T1000 (cell line): ENCODE results near the gene TMEM132D.
"Not testable (repeated sequence)": the region's sequence is repeated elsewhere in the genome, so short reads cannot be mapped to it uniquely, and the experiment has no call there.

ENCODE experiments used
- DNase-seq: peaks from one replicate; lab custom pipeline; 2025; ENCODE audit warnings: mixed read lengths; lab: John Stamatoyannopoulos, UW

Gene TMEM132D

DNA sequence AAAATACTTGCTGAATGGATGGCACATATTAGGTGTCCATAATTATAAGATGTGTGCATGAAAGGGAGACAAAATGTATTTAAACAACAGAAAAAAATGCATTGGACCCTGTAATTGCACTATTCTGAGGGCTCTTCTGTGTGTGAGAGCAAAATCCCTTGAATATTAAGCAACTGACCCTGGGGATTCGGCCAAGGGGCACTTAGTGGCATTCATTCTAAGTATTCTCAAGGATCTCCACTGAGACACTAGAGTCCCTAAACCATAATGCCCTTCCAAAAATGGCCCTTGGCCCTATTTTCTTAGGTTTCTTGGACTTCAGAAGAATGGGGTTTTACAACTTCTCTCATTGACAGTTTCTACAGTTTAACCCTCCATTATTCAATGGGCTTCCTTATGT, 662.0 kb downstream of the TMEM132D start:
- no peak for DNase-seq

DNA sequence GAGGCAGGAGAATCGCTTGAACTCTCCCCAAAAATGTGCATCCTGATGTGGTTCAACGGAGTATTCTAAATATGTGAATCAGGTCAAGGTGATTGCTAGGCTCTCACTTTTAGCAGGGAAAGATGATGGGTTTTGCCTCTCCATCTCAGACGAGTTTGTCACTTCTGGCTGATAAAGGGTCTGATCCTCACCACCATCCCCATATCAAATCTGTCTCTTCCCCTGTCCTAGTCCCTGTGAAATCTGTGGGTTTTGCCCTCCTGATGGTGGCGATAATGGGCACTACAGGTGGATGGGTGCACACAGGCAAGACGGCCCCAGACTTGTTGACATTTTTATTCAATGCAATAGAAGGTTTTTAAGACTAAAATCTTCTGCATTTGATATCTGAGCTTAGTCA, 665.9 kb downstream of the TMEM132D start:
- no peak for DNase-seq

DNA sequence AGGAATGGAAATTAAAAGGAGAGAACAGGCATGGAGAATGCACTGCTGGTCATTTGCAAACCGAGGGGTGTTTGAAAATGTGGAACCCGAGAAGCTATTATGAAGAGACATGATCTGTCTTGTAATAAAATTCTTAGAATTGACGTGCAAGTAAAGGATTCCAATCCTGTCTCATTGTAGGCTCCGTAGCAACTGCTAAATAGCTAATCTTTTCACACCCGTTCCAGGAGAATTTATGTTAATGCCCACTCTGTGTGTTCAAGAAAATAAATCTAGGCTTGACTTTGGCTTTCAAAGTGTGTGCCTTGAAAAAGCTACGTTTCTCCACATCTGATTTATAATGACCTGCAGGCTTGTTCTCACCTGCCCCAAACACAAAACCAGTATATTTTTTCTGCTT, 669.6 kb downstream of the TMEM132D start:
- DNase-seq = no peak

DNA sequence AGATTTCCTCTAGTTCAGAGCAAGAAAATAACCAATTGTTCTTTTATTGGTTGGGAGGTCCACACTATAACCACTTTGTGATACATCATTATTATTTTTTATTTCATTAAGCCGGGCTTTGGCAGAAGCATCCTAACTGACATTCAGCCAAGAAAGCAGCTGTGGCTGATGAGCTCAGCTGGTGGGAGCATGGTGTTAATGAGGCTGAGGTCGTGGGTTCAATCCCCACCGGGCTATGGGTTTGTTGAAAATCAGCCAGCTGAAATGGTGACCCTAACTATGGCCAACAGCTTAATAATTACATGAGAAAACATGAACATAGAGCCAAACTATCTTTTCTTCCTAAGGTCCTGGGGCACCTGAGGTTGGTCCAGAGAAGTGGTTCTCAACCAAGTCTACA, 672.3 kb downstream of the TMEM132D start:
- no peak for DNase-seq

DNA sequence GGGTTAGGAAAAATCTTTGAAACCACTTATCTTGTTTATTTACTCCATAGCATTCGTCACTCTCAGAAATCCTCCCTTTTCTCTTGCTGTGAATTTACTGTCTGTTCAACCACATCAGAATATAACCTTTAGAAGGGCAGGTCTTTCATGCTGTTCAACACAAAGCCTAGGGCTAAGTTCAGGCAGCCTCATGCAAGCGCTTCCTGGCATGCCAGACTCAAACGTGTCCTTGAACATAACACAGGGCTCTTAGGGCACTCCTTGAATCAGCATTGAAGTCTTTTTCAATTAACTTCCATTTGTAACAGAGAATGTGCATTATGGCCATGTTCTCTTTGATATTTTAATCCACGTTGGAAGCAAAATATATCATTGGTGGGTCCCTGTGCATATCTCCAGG, 672.8 kb downstream of the TMEM132D start:
- no peak for DNase-seq

DNA sequence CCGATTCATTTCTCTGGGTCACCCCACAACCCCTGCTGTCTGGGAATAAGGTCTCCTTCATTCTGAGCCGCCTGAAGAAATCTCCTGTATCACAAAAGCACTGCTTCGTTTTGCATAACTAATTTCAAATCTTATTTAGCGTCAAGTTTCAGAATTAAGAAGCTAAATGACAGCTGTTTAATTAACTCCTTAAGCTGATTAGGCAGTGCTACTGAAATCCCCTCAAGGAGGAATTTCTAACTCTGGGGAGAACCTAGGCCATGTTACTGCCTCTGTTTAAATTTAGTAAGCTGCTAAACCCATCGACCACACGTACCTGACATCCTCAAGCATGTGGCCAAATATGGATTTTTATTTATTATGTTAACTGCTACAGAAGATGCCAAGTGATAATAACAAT, 677.0 kb downstream of the TMEM132D start:
- DNase-seq = no peak

DNA sequence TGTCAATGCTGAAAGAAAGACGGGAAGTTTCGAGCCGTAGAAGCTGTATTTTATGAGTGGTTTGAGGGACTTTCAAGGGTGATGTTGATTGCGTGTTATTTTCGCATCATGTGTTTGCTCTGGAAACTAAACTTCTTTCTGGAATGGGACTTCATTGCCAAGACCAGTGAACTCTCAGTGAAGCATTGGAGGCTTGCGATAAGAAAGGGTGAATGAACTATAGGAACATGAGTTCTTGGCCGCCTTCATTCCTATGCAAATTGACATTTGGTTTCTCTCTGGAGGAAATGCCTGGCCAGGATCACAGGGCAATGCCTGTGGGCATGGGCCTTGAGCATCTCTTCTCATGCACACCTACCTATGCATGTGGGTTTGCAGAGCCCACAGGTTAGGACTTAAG, 677.8 kb downstream of the TMEM132D start:
- DNase-seq = no peak

DNA sequence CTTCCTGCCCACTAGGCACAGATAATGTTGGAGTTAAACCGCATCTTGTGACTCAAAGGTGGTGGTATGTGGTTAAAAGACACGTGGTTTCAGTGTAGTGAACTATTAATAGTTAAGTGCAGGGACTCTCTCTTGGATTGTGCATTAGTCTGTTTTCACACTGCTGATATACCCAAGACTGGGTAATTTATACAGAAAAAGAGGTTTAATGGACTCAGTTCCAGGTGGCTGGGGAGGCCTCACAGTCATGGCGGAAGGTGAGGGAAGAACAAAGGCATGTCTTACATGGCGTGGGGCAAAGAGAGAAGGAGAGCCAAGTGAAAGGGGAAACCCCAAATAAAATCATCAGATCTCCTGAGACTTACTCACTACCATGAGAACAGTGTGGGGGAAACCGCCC, 688.3 kb downstream of the TMEM132D start:
- no peak for DNase-seq

DNA sequence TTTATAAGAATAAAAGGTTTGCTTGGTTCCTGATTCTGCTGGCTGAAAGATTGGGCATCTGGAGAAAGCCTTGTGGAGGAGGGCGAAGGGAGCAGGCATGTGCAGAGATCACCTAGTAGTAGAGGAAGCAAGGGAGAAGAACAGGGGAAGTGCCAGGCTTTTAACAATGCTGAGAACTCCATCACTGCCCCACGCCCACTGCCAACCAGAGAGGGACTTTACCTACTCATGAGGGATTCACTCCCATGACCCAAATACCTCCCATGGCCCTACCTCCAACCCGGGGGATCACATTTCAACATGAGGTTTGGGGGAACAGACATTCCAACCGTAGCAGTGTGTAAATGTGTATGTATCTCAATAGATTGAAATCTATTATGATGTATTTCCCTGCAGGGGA, 690.3 kb downstream of the TMEM132D start:
- DNase-seq = no peak

DNA sequence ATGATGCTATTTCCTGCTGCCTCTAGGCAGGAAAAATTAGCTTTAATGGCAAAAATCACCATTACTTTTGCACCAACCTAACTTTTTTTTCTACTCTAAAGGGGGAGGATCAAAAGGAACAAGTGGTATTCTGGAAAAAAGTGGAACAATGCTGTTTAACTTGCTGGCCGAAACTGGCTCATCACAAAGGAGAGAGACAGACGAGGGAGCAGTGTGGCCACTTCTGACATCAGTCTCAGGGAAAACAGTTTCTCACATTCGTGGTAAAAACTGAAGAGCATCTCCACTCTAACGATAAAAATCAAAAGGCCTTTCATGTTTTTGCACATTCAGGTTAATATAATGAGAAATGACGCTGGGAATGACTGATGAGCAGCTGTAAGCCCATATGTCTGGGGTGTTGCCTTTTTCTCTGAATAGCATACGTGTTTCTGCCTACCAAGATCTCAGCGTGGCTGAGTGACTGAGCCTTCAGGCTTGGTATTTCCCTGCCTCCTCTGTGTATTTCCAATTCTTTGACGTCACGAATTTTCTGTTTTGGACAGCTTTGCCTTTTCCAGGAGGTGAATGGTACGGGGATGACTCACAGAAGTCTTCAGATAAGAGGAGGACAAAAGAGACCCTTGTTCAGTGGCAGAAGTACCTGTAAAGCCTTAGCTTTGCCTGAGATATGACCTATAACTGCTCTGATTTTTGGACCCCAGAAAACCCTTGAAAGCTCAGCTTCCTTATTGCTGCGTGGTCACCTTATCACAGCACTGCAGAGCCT, 691.8 kb downstream of the TMEM132D start:
- DNase-seq = no peak

DNA sequence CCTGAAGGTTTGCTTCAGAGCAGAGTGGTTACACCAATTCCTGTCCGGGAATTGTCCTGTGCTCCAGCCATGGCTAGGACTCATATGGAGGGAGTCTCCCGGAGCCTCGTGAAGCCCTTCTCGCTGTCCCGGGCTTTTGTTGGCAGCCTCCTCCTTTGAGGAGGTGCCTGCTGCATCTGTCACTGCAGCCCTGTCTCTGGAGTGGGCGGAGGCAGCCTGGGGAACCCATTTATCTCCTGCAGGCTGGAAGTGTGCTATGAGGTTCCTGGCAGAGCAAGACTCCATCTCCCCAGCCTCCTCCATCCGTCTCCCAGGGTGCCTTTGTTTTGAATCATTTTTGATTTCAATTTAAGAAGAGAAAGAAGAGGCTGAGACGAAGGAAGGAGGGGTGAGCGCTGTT, 695.3 kb downstream of the TMEM132D start:
- no peak for DNase-seq

DNA sequence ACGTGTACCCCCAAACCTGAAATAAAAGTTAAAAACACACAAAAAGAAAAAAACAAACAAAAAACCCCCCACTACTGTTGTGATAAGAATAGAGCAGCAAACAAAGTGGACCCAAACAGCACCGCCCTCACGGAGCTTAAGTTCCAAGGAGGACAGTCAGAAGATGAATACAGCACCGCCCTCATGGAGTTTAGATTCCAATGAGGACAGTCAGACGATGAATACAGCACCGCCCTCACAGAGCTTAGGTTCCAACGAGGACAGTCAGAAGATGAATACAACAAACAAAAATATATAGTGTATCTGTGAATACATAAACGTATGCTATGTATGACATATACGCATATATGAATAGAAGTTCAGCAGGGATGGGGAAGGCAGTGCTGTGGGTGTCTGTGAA, 696.7 kb downstream of the TMEM132D start:
- DNase-seq = no peak

DNA sequence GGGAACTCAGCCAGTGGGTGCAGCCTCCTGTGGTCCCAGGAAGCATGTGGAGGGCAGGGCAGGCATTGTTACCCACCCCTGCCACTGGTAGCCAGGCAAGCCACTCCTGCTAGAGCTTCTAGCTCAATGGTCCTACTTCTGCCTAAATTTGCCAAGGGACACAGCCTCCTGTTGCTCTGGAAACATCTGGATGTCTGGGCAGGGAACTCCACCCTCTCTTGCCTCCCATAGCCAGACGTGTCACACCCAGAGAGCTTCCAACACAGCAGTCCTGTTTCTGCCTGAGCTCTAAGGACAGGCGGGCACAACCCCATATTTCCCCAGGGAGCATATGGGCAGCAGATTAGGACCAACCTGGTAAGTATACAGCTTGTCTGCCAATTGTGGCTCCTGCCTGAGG, 700.4 kb downstream of the TMEM132D start:
- no peak for DNase-seq

DNA sequence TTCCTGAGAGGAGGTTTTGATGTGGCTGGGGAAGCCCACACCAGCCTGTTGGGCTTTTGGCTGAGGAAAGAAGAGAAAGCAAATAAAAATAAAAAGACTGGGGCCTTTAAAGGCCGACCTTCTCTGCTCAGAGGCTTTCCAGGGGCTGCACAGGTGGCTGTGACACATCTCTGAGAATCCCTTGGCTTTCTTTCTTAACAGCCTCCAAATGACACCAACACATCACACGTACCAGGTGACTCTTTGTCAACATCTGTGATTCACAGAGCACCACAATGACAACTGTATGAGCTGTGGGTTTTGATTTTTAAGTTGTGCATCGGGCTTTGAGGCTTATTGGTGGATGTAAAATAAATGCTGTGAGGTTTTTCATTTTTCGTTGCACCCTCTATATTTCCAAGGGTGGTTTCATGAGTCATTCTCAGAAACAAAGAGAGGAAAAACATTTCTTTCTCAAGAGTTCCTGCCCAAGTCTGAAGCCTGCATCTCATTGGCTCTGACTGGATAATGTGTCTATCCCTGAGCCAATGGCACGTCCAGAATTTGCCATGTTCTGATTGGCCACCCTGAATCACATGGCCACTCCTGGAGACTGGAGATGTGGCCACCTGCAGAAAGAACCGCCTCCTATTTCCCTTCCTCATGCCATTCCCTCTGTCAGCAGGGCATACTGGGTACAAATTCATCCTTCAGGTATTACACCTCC, 701.6 kb downstream of the TMEM132D start:
- no peak for DNase-seq

DNA sequence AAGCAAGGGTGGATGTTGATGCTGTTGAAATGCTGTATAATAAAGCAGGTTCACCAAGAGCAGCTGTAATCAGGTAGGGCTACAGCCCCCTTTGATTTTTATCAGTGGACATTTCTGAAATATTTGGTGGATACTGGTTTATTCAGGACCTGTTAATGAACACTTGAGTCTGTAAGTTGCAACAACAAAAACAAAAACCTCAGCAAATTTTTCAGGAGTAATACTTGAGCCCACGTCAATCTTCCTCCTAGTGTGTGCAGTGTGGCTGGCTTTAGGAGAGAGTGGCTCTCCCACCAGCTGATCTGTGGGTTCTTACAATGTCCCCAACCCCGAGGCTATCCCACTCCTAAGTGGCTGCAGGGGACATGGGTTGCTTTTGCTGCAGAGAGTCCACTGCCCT, 702.8 kb downstream of the TMEM132D start:
- DNase-seq = no peak

DNA sequence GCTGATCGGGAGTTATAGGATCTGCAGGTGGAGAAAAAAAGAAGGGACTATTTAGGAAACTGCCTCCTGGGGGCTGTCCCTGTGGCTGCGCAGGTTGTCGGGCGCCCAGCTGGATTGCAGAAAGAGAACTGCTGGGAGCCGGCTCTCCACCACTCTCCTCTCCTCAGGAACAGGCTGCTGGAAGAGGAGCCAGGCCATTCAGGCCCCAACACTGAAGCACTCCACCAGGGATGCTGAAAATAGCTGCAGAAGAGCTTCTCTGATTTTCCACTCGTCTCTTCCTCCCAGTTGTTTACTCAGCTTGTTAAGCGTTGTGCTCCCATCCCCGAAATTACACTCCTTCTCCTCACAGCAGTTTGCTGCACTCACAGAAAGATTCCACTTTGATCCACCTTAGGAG, 703.2 kb downstream of the TMEM132D start:
- no peak for DNase-seq

DNA sequence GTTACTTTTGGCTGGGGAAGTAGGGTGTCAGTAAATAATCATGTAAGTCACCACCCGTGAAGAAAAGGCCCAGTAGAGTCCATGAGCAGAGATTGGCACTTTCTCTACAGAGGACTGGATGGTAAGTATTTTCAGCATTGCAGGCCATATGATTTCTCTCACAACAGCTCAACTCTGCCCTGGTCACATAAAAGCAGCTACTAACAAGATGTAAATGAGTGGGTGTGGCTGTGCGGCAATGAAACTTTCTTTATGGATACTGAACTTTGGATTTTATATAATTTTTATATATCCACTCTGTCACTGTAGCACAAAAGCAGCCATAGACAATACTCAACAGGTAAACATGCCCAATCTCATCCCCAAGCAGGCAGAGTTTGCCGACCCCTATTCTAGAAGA, 706.9 kb downstream of the TMEM132D start:
- no peak for DNase-seq

DNA sequence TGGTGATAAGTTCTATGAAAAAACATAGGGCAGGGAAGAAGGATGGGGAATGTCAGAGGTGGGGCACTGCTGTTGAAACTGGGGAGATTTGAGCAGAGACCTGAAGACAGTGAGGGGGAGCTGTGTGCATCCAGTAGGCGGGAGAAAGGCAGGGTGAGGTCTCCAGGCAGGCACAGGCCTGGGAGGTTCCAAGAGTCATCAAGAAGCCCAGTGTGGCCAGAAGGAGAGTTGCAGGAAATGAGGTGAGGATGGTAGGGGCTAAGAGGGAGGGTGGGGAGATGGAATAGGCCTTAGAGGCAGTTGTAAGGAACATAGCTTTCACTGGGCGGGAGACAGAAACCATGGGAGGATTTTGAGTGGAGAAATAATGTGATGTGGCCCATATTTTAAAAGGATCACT, 708.7 kb downstream of the TMEM132D start:
- DNase-seq = no peak

DNA sequence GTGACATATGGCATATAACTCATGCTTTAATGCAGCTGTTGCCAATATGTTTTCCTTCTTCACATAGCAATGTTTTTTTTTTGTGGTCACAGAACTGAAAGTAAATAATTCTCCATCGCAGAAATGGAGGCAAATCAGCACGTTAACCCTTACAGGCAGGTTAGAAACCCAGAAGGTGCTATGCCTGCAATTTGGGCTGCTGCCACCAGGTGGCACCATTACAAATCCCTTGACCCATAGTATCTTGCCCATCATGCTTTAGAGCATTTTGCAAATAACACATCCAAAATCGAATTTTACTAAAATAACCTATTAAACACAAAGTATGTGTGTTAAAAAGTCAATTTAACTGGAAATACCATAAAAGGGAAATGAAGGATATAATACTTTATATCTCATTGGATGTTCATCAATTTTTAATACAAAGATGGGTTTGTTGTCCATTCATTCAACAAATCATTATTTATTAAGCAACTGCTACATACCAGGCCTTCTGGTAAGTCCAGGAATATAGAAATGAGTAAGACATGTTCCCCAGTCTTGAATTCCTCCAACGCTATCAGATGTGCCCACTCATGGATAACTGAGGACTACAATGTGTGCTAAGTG, 710.5 kb downstream of the TMEM132D start:
- DNase-seq = no peak

DNA sequence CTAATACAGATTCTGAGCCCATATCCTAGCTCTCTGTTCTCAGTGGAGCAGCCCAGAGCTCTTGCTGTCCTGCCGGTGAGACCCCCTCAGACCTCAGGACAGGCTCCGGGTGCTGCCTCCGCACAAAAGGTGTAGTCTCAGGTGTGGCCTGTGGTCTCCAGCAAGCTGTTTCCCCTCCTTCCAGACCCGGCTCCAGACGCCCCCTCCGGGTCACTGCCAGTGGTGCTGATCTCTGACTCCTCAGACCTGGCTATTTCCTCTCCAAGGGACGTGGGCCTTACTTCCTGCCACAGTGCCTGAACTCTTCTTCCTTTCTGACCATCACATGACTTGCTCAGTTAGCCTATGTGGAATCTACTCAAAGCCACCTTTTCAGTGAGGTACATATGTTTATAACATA, 713.0 kb downstream of the TMEM132D start:
- DNase-seq = no peak

DNA sequence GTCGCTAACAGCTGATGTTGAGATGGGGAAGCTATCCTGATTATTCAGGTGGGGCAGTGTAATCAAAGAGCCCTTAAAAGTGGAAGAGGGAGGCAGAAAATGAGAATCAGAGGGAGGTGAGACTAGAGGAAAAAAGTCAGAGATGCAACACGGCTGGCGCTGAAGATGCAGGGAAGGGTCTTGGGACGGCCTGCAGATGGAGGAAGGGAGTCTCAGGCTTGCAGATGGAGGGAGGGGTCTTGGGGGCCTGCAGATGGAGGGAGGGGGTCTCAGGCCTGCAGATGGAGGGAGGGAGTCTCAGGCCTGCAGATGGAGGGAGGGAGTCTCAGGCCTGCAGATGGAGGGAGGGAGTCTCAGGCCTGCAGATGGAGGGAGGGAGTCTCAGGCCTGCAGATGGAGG, 713.9 kb downstream of the TMEM132D start:
- DNase-seq = not testable (repeated sequence)

DNA sequence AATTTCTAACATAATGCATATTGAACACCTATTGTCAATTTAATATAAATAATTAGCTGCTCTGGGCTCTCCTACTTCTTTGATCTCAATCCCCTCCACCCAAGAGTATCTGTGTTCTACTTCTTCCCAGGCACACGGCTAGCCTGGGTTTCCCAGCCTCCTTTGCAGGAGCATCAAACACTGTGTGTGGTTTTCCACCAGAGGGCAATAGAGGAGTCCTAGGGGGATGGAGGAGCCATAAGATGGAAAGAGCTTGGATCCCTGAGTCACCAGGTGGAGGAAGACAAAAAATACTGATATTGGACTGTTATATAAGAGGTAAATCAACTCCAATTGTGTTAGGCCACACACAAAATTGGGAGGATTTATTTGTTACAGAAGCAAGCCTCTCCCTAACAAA, 716.9 kb downstream of the TMEM132D start:
- DNase-seq = no peak

DNA sequence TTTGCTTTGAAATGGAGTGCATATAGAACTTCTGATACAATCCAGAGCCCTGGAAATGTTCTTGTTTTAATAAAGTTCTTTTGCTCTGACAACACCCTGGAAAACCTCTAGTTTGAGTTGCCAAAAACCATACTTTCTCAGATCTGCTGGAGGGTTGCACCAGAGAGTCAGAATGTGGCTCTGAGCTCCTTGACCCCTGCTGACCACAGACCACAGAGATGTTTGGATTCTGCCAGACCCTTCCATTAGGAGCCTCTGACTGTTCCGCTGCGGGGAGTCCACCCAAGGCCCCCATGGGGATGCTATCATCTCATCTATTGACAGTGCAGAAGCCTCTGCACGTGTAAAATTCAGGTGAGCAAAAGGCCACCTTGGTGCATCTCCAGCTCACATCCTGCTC, 718.0 kb downstream of the TMEM132D start:
- DNase-seq = no peak
